ENCODE measurements around the gene LCE3E.

The LCE3E gene

DNA sequence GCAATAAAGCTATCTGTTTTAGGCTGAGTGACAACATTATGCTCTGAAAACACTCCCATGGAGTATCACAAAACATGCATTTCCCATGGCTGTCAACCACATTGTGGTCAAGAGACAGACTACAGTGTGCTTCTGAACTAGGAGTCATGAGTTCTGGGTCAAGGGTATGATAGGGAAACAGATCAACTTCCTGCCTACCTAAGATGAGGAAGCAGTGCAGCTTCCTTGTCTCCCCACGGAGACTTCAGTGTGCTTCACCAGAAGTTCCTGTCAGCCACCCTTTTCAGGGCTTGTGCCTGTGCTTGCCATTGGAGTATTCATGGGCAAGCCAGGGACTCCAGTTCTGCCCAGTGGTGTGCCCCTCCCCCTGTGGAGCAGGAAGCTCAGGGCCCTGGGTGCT, 19.9 kb downstream of the LCE3E start:
- Histone ChIP-seq H3K4me2 (ENCODE audit: low read depth, low read length, poor library complexity, severe bottlenecking) (no peak overlapping the region), H3K9me3 (ENCODE audit: insufficient read depth, low read length) (no peaks in the 10 kb centered on the region), H3K27ac (ENCODE audit: low read depth, low read length) (no peak overlapping the region), H3K9me2 (replicated peaks; ENCODE audit: insufficient read depth, low read length) (no peaks in the 10 kb centered on the region), H3K9ac (ENCODE audit: low read length) (no peak overlapping the region), H4K20me1 (ENCODE audit: low read depth, low read length) (no peaks in the 10 kb centered on the region), H3K79me2 (ENCODE audit: insufficient read depth, low read length) (no peaks in the 10 kb centered on the region), H3F3A (ENCODE audit: insufficient read depth) (no peaks in the 10 kb centered on the region), H3K4me3 (ENCODE audit: insufficient read depth, low read length, poor library complexity, severe bottlenecking) (no peak overlapping the region), H2AFZ (ENCODE audit: low read depth, low read length, severe bottlenecking) (no peak overlapping the region), H3K27me3 (ENCODE audit: low read length) (no peaks in the 10 kb centered on the region), H3K36me3 (ENCODE audit: low read length) (no peaks in the 10 kb centered on the region)
- TF ChIP-seq, protein P1, sequence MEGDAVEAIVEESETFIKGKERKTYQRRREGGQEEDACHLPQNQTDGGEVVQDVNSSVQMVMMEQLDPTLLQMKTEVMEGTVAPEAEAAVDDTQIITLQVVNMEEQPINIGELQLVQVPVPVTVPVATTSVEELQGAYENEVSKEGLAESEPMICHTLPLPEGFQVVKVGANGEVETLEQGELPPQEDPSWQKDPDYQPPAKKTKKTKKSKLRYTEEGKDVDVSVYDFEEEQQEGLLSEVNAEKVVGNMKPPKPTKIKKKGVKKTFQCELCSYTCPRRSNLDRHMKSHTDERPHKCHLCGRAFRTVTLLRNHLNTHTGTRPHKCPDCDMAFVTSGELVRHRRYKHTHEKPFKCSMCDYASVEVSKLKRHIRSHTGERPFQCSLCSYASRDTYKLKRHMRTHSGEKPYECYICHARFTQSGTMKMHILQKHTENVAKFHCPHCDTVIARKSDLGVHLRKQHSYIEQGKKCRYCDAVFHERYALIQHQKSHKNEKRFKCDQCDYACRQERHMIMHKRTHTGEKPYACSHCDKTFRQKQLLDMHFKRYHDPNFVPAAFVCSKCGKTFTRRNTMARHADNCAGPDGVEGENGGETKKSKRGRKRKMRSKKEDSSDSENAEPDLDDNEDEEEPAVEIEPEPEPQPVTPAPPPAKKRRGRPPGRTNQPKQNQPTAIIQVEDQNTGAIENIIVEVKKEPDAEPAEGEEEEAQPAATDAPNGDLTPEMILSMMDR (IDR thresholded peaks at IDR 0.05; ENCODE audit: insufficient read depth, low read length, poor library complexity, severe bottlenecking), result no peak
- TF ChIP-seq EZH2phosphoT487 (conservative IDR thresholded peaks at IDR 0.05; ENCODE audit: low read length), result no peak

- no peaks in the 10 kb centered on the region for H3K36me3 ChIP-seq (ENCODE audit: low read length)
- H3K79me2 ChIP-seq (ENCODE audit: insufficient read depth, low read length), result no peaks in the 10 kb centered on the region
- no peak overlapping the region for H3K27ac ChIP-seq (ENCODE audit: low read depth, low read length)
- H3K27me3 ChIP-seq (ENCODE audit: low read length), result no peaks in the 10 kb centered on the region
- H3K9me2 ChIP-seq (replicated peaks; ENCODE audit: insufficient read depth, low read length), result no peaks in the 10 kb centered on the region
- no peaks in the 10 kb centered on the region for H3F3A ChIP-seq (ENCODE audit: insufficient read depth)
- no peaks in the 10 kb centered on the region for H4K20me1 ChIP-seq (ENCODE audit: low read depth, low read length)
- H2AFZ ChIP-seq (ENCODE audit: low read depth, low read length, severe bottlenecking), result no peak overlapping the region
- TF ChIP-seq, protein P1 (IDR thresholded peaks at IDR 0.05; ENCODE audit: insufficient read depth, low read length, poor library complexity, severe bottlenecking), result peak; percentile 26
- no peak for TF ChIP-seq EZH2phosphoT487 (conservative IDR thresholded peaks at IDR 0.05; ENCODE audit: low read length)
- no peak overlapping the region for H3K9ac ChIP-seq (ENCODE audit: low read length)
- no peaks in the 10 kb centered on the region for H3K9me3 ChIP-seq (ENCODE audit: insufficient read depth, low read length)
- H3K4me3 ChIP-seq (ENCODE audit: insufficient read depth, low read length, poor library complexity, severe bottlenecking), result no peak overlapping the region
- no peak overlapping the region for H3K4me2 ChIP-seq (ENCODE audit: low read depth, low read length, poor library complexity, severe bottlenecking)
These were observed 22.8 kb downstream of the LCE3E start for GRCh38 chr1:152543820-152544219.

DNA sequence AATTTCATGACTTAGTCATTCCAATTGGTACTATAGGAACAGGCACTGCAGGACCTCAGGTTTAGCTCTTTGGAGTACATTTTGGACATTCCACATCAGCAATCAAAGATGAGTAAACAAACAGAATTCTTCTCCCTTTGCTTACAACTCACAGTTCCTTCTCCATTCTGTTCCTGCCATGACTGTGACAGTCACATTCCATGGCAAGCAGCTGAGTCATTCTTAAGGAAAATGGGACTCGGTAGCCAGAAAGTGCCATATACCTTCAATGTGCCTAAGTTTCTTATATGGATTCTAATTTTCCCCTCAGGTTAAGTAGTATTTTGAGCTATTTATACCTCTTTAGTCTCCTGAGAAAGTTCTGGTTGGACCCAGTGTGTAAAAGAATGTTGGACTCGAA, 26.7 kb downstream of the LCE3E start:
- Histone ChIP-seq H2AFZ (ENCODE audit: low read depth, low read length, severe bottlenecking) (no peak overlapping the region), H3K9me3 (ENCODE audit: insufficient read depth, low read length) (no peaks in the 10 kb centered on the region), H3K27ac (ENCODE audit: low read depth, low read length) (no peak overlapping the region), H3K4me2 (ENCODE audit: low read depth, low read length, poor library complexity, severe bottlenecking) (no peak overlapping the region), H3K9ac (ENCODE audit: low read length) (no peak overlapping the region), H3K79me2 (ENCODE audit: insufficient read depth, low read length) (no peaks in the 10 kb centered on the region), H3K27me3 (ENCODE audit: low read length) (no peaks in the 10 kb centered on the region), H4K20me1 (ENCODE audit: low read depth, low read length) (no peaks in the 10 kb centered on the region), H3K4me3 (ENCODE audit: insufficient read depth, low read length, poor library complexity, severe bottlenecking) (no peak overlapping the region), H3F3A (ENCODE audit: insufficient read depth) (no peaks in the 10 kb centered on the region), H3K9me2 (replicated peaks; ENCODE audit: insufficient read depth, low read length) (no peaks in the 10 kb centered on the region), H3K36me3 (ENCODE audit: low read length) (no peaks in the 10 kb centered on the region)
- TF ChIP-seq EZH2phosphoT487 (conservative IDR thresholded peaks at IDR 0.05; ENCODE audit: low read length), result no peak
- TF ChIP-seq, protein P1 (IDR thresholded peaks at IDR 0.05; ENCODE audit: insufficient read depth, low read length, poor library complexity, severe bottlenecking), result no peak
